ENCODE results near the gene KLHL8. TPM values are rescaled to one million over a fixed set of nuclear protein-coding genes. Genes with fewer than 3 reads are reported as not detected.

Gene KLHL8
- 3.0 to 6.7 TPM (median 4.4 TPM) in 3 replicates for polyA plus RNA-seq
- polyA plus RNA-seq (2011; ENCODE audit: low read depth): 19.3 TPM
- polyA plus RNA-seq (2011; cell fraction: cytosol; rRNA removed): 2.8 and 4.9 TPM in 2 replicates
- 3.3 and 4.4 TPM in 2 replicates for polyA plus RNA-seq (2011; cell fraction: nucleus; rRNA removed)
- 5.6 and 6.8 TPM in 2 replicates for polyA plus RNA-seq (2012; ENCODE audit: low replicate concordance)
- 2.3 to 15.0 TPM (median 6.0 TPM) in 3 replicates for polyA minus RNA-seq
- polyA minus RNA-seq (2011; cell fraction: cytosol; rRNA and poly(A)+ RNA removed): 9.2 TPM
- polyA minus RNA-seq (2011; cell fraction: nucleus; rRNA and poly(A)+ RNA removed): 5.6 and 6.7 TPM in 2 replicates

DNA sequence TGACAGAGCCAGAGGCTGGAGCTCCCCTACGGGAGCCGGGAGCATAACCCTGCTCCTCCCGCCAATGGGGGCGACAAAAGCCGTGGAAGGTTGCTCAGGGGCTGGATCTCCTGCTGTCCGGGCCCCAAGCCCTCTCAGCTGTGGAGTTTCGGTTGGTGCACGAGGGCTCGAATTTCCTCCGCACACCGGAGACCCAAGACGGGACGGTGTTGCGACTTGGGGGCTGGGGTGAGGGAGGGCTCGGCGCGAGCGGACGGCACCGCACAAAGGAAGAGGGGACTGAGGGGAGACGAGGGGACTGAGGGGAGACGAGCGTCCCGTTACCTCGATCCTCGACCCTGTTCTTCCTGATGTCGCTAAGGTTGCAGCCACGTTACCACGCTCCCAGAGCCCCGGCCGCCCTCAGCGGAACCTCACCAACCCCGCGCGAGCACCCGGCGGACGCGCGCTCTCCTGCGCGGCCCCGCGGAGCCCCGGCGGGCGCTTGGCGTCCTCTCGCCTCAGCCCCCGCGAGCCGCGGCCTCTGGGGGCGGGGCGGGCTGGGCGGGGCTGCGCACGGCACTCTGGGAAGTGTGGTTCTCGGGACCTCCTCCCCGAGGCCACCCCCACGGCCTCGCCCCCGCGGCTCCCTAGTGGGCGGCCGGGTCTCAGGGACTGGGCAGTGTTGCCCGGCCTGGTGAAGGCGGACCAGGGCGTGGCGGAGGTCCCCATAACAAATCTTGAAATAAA, at the start of gene KLHL8:
Gene KLHL8 (minus strand): TSS at position 525 of the 729 bp plus-strand sequence. CDS start 25,079 bp downstream, outside the sequence.
- H3K4me1 ChIP-seq (ENCODE audit: control insufficient read depth, extremely low read depth, insufficient read depth, low read length): peaks cover 10% of the 10 kb centered on the region
- no peaks in the 10 kb centered on the region for H4K20me1 ChIP-seq (ENCODE audit: control insufficient read depth, extremely low read depth, insufficient read depth, low read length)
- DNase-seq (ENCODE audit: low read depth, low spot score) (no peak), FAIRE-seq (no peak)
- peaks cover 11% of the 10 kb centered on the region for H3K79me2 ChIP-seq (ENCODE audit: control insufficient read depth, insufficient read depth, low read length)
- H3K36me3 ChIP-seq (ENCODE audit: control insufficient read depth in 2 of 2, extremely low read depth in 1 of 2, insufficient read depth in 2 of 2, low read length in 2 of 2): no peaks in the 10 kb centered on the region
- H2AFZ ChIP-seq (ENCODE audit: control insufficient read depth, low read length): peak within 1 kb of the TSS; percentile 100
- dilution Hi-C loops (cut with MboI; ENCODE audit: extremely low pct_ligation_motif_present, low sequenced_read_pairs): no loop called here
- H3K4me3 ChIP-seq (ENCODE audit: control insufficient read depth in 2 of 3, extremely low read depth in 1 of 3, insufficient read depth in 2 of 3, low read depth in 1 of 3, low read length in 3 of 3): peak within 1 kb of the TSS; percentile 70 to 100 (median 88)
- peak within 1 kb of the TSS; percentile 94 for H3K9ac ChIP-seq (ENCODE audit: control insufficient read depth, extremely low read depth, insufficient read depth, low read length)
- peak within 1 kb of the TSS; percentile 78 for H3K27ac ChIP-seq (ENCODE audit: control insufficient read depth, insufficient read depth, low read length)
- TF ChIP-seq, protein P1, sequence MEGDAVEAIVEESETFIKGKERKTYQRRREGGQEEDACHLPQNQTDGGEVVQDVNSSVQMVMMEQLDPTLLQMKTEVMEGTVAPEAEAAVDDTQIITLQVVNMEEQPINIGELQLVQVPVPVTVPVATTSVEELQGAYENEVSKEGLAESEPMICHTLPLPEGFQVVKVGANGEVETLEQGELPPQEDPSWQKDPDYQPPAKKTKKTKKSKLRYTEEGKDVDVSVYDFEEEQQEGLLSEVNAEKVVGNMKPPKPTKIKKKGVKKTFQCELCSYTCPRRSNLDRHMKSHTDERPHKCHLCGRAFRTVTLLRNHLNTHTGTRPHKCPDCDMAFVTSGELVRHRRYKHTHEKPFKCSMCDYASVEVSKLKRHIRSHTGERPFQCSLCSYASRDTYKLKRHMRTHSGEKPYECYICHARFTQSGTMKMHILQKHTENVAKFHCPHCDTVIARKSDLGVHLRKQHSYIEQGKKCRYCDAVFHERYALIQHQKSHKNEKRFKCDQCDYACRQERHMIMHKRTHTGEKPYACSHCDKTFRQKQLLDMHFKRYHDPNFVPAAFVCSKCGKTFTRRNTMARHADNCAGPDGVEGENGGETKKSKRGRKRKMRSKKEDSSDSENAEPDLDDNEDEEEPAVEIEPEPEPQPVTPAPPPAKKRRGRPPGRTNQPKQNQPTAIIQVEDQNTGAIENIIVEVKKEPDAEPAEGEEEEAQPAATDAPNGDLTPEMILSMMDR (optimal IDR thresholded peaks at IDR 0.05 in 1 of 3, IDR thresholded peaks at IDR 0.05 in 1 of 3, conservative IDR thresholded peaks at IDR 0.05 in 1 of 3; ENCODE audit: extremely low read depth in 1 of 3, insufficient read depth in 2 of 3, low read length in 3 of 3): peak in 1 of 3 experiments; percentile 14
- TF ChIP-seq EZH2 (IDR thresholded peaks at IDR 0.05; ENCODE audit: low read length): no peak
- peak within 1 kb of the TSS; percentile 95 for H3K4me2 ChIP-seq (ENCODE audit: control insufficient read depth, extremely low read depth, insufficient read depth, low read depth, low read length)
- no peaks in the 10 kb centered on the region for H3K9me3 ChIP-seq (ENCODE audit: control insufficient read depth, low read depth, low read length)
- H3K9me1 ChIP-seq (ENCODE audit: control insufficient read depth, extremely low read depth, insufficient read depth, low read length): no peaks in the 10 kb centered on the region
- no peaks in the 10 kb centered on the region for H3K27me3 ChIP-seq (ENCODE audit: control insufficient read depth, extremely low read depth, insufficient read depth, low read length)

DNA sequence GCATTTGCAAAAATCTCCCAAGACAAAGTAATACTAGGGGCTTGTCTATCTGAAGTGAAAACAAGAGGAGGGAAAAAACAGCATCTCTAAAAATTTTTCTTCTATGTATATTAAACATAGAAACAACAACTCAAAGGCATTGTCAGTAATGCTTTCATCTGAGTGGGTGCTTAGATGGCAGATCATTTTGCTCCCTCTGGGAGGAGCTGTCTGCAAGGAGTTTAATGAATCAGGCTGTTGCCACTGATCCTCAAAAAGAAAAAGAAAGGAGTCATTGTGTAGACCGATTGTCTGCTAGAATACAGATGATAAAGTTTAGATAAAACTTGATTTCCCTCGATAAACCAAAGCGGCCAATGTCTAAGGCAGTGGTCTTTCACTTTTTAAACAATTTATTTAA, 49.7 kb upstream of the KLHL8 start:
- no peaks in the 10 kb centered on the region for H3K79me2 ChIP-seq (ENCODE audit: control insufficient read depth, insufficient read depth, low read length)
- DNase-seq (ENCODE audit: low read depth, low spot score) (no peak), FAIRE-seq (no peak)
- no peak overlapping the region for H3K4me3 ChIP-seq (ENCODE audit: control insufficient read depth in 2 of 3, extremely low read depth in 1 of 3, insufficient read depth in 2 of 3, low read depth in 1 of 3, low read length in 3 of 3)
- H2AFZ ChIP-seq (ENCODE audit: control insufficient read depth, low read length): no peak overlapping the region
- dilution Hi-C loops (cut with MboI; ENCODE audit: extremely low pct_ligation_motif_present, low sequenced_read_pairs): no loop called here
- H3K4me1 ChIP-seq (ENCODE audit: control insufficient read depth, extremely low read depth, insufficient read depth, low read length): no peaks in the 10 kb centered on the region
- H3K9me3 ChIP-seq (ENCODE audit: control insufficient read depth, low read depth, low read length): no peaks in the 10 kb centered on the region
- no peak overlapping the region for H3K27ac ChIP-seq (ENCODE audit: control insufficient read depth, insufficient read depth, low read length)
- H3K27me3 ChIP-seq (ENCODE audit: control insufficient read depth, extremely low read depth, insufficient read depth, low read length): peaks cover 3% of the 10 kb centered on the region
- no peak overlapping the region for H3K9ac ChIP-seq (ENCODE audit: control insufficient read depth, extremely low read depth, insufficient read depth, low read length)
- H4K20me1 ChIP-seq (ENCODE audit: control insufficient read depth, extremely low read depth, insufficient read depth, low read length): no peaks in the 10 kb centered on the region
- H3K9me1 ChIP-seq (ENCODE audit: control insufficient read depth, extremely low read depth, insufficient read depth, low read length): no peaks in the 10 kb centered on the region
- TF ChIP-seq, protein P1 (optimal IDR thresholded peaks at IDR 0.05 in 1 of 3, IDR thresholded peaks at IDR 0.05 in 1 of 3, conservative IDR thresholded peaks at IDR 0.05 in 1 of 3; ENCODE audit: extremely low read depth in 1 of 3, insufficient read depth in 2 of 3, low read length in 3 of 3): peak; percentile 64 to 71 (median 66)
- no peak for TF ChIP-seq EZH2 (IDR thresholded peaks at IDR 0.05; ENCODE audit: low read length)
- no peaks in the 10 kb centered on the region for H3K36me3 ChIP-seq (ENCODE audit: control insufficient read depth in 2 of 2, extremely low read depth in 1 of 2, insufficient read depth in 2 of 2, low read length in 2 of 2)
- H3K4me2 ChIP-seq (ENCODE audit: control insufficient read depth, extremely low read depth, insufficient read depth, low read depth, low read length): no peak overlapping the region

All from keratinocyte (primary cell).